MM.1S (cell line): Measurements from ENCODE around the gene PTPN1.
A peak's percentile ranks its signal among the peaks of the same experiment; 100 is the strongest.

Experiments used
- DNase-seq: peaks from one replicate; pipeline ENCODE4 v3.0.0-alpha.2; 2015
- H2AFZ ChIP-seq: fragments of 300-600 bp; sonication (generic); 2 replicates; pipeline ENCODE4 v1.6.0; 2016; ENCODE audit warnings: antibody characterized with exemption, low read length
- H3F3A ChIP-seq: fragments of 300-600 bp; sonication (generic); 2 replicates; pipeline ENCODE4 v1.6.1; 2016; ENCODE audit warnings: mild to moderate bottlenecking, antibody characterized with exemption, low read length, moderate library complexity, mixed read lengths; ENCODE audit not compliant: insufficient read depth
- H3K27ac ChIP-seq: fragments of 300-600 bp; sonication (generic); 2 replicates; pipeline ENCODE4 v1.5.1; 2016; ENCODE audit warnings: mild to moderate bottlenecking, low read length
- H3K27me3 ChIP-seq: fragments of 300-600 bp; sonication (generic); replicated peaks from 2 replicates; pipeline ENCODE4 v1.6.0; 2016; ENCODE audit warnings: low read length; ENCODE audit not compliant: insufficient read depth
- H3K36me3 ChIP-seq: fragments of 300-600 bp; sonication (generic); replicated peaks from 2 replicates; pipeline ENCODE4 v1.6.1; 2016; ENCODE audit warnings: mild to moderate bottlenecking, low read length, mixed read lengths; ENCODE audit not compliant: insufficient read depth
- H3K4me1 ChIP-seq: fragments of 300-600 bp; sonication (generic); 2 replicates; pipeline ENCODE4 v1.6.1; 2016; ENCODE audit warnings: low read length, mixed read lengths
- H3K4me2 ChIP-seq: fragments of 300-600 bp; sonication (generic); 2 replicates; pipeline ENCODE4 v1.6.0; 2016; ENCODE audit warnings: low read depth, low read length
- H3K4me3 ChIP-seq: fragments of 300-600 bp; sonication (generic); 2 replicates; pipeline ENCODE4 v1.5.1; 2016; ENCODE audit warnings: low read length, mixed read lengths
- H3K79me2 ChIP-seq: fragments of 300-600 bp; sonication (generic); 2 replicates; pipeline ENCODE4 v1.6.1; 2016; ENCODE audit warnings: mixed run types, low read length, mixed read lengths
- H3K9ac ChIP-seq: fragments of 300-600 bp; sonication (generic); 2 replicates; pipeline ENCODE4 v1.6.1; 2016; ENCODE audit warnings: low read length, mixed read lengths
- H3K9me2 ChIP-seq: fragments of 300-600 bp; sonication (generic); replicated peaks from 2 replicates; pipeline ENCODE4 v1.6.1; 2016; ENCODE audit warnings: mild to moderate bottlenecking, low read length, mixed read lengths; ENCODE audit not compliant: insufficient read depth
- H3K9me3 ChIP-seq: fragments of 300-600 bp; sonication (generic); replicated peaks from 2 replicates; pipeline ENCODE4 v1.6.1; 2016; ENCODE audit warnings: mild to moderate bottlenecking, low read length, mixed read lengths; ENCODE audit not compliant: insufficient read depth
- H4K20me1 ChIP-seq: fragments of 300-600 bp; sonication (generic); 2 replicates; pipeline ENCODE4 v1.6.1; 2016; ENCODE audit warnings: mild to moderate bottlenecking, low read length, moderate library complexity, mixed read lengths; ENCODE audit not compliant: insufficient read depth
- CTCF ChIP-seq: fragments of 300-600 bp; sonication (generic); IDR thresholded peaks from 2 replicates; pipeline ENCODE4 v1.5.1; 2016; ENCODE audit warnings: antibody characterized with exemption, low read length, mixed read lengths
- EZH2 ChIP-seq: fragments of 300-600 bp; sonication (generic); optimal IDR thresholded peaks from 2 replicates; pipeline ENCODE3; 2017; ENCODE audit warnings: low read depth, mild to moderate bottlenecking, antibody characterized with exemption, low read length, mixed read lengths
- EZH2phosphoT487 ChIP-seq: fragments of 300-600 bp; sonication (generic); IDR thresholded peaks from 2 replicates; pipeline ENCODE4 v1.6.1; 2018; ENCODE audit warnings: antibody characterized with exemption, low read length

PTPN1 gene

GRCh38 chr20:50469796-50470195, 40.4 kb upstream of the PTPN1 start:
- Histone ChIP-seq H3K9me2 (no peaks in the 10 kb centered on the region), H3K27me3 (no peaks in the 10 kb centered on the region), H3K27ac (no peak overlapping the region), H3K79me2 (no peaks in the 10 kb centered on the region), H3K4me2 (no peak overlapping the region), H3K4me3 (no peak overlapping the region), H3K9me3 (no peaks in the 10 kb centered on the region), H2AFZ (no peak overlapping the region), H4K20me1 (no peaks in the 10 kb centered on the region), H3K9ac (no peak overlapping the region), H3K4me1 (peaks cover 12% of the 10 kb centered on the region), H3F3A (no peaks in the 10 kb centered on the region), H3K36me3 (no peaks in the 10 kb centered on the region)
- TF ChIP-seq EZH2phosphoT487: no peak
- no peak for TF ChIP-seq CTCF
- TF ChIP-seq EZH2: no peak
- no peak for DNase-seq

- Histone ChIP-seq H3K27ac (no peak overlapping the region), H3K36me3 (no peaks in the 10 kb centered on the region), H2AFZ (no peak overlapping the region), H3K9ac (no peak overlapping the region), H4K20me1 (no peaks in the 10 kb centered on the region), H3K27me3 (no peaks in the 10 kb centered on the region), H3K9me3 (no peaks in the 10 kb centered on the region), H3K79me2 (no peaks in the 10 kb centered on the region), H3K4me1 (peaks cover 16% of the 10 kb centered on the region), H3K4me3 (no peak overlapping the region), H3K4me2 (no peak overlapping the region), H3K9me2 (no peaks in the 10 kb centered on the region), H3F3A (no peaks in the 10 kb centered on the region)
- TF ChIP-seq CTCF (no peak), EZH2phosphoT487 (no peak), EZH2 (no peak)
- DNase-seq: peak; percentile 28
Observed at GRCh38 chr20:50470264-50470858, 39.8 kb upstream of the PTPN1 start.

GRCh38 chr20:50471231-50471630, 39.0 kb upstream of the PTPN1 start:
- TF ChIP-seq EZH2: no peak
- TF ChIP-seq CTCF: no peak
- no peak for TF ChIP-seq EZH2phosphoT487
- no peaks in the 10 kb centered on the region for H3K79me2 ChIP-seq
- no peak overlapping the region for H2AFZ ChIP-seq
- H3K4me2 ChIP-seq: no peak overlapping the region
- DNase-seq: no peak
- H3F3A ChIP-seq: no peaks in the 10 kb centered on the region
- H3K9me2 ChIP-seq: no peaks in the 10 kb centered on the region
- no peaks in the 10 kb centered on the region for H3K36me3 ChIP-seq
- no peaks in the 10 kb centered on the region for H3K27me3 ChIP-seq
- no peak overlapping the region for H3K9ac ChIP-seq
- no peaks in the 10 kb centered on the region for H4K20me1 ChIP-seq
- H3K4me1 ChIP-seq: peaks cover 21% of the 10 kb centered on the region
- H3K9me3 ChIP-seq: no peaks in the 10 kb centered on the region
- H3K4me3 ChIP-seq: no peak overlapping the region
- no peak overlapping the region for H3K27ac ChIP-seq
